GM23338 (cell line): ENCODE results near the gene TNFRSF6B. TPM values are rescaled to one million over a fixed set of nuclear protein-coding genes. Genes with fewer than 3 reads are reported as not detected.

Source experiments
- ATAC-seq: fragments of 200-7000 bp; cut with Tn5 transposase; 3 replicates; pipeline ENCODE4 v1.9.1; 2020
- DNase-seq: peaks from one replicate; pipeline ENCODE4 v3.0.0-alpha.2; 2015; ENCODE audit warnings: low spot score
- H2AFZ ChIP-seq: fragments of 200-600 bp; sonication (generic); 2 replicates; pipeline ENCODE4 v1.8.0; 2016; ENCODE audit warnings: antibody characterized with exemption, mild to moderate bottlenecking, moderate library complexity
- H3F3A ChIP-seq: fragments of 200-600 bp; sonication (generic); replicated peaks from 2 replicates; pipeline ENCODE4 v1.8.0; 2017; ENCODE audit warnings: antibody characterized with exemption, mixed run types, low read depth
- H3K27ac ChIP-seq: fragments of 200-600 bp; sonication (generic); 2 replicates; pipeline ENCODE4 v1.6.1; 2016; ENCODE audit warnings: low read depth
- H3K27me3 ChIP-seq: fragments of 200-600 bp; sonication (generic); 2 replicates; pipeline ENCODE4 v1.8.0; 2016; ENCODE audit warnings: mild to moderate bottlenecking, mixed run types, moderate library complexity; ENCODE audit not compliant: insufficient read depth
- H3K36me3 ChIP-seq: fragments of 200-600 bp; sonication (generic); 2 replicates; pipeline ENCODE4 v1.8.0; 2016; ENCODE audit warnings: mild to moderate bottlenecking; ENCODE audit not compliant: insufficient read depth
- H3K4me1 ChIP-seq: fragments of 200-600 bp; sonication (generic); 2 replicates; pipeline ENCODE4 v1.8.0; 2016; ENCODE audit warnings: mild to moderate bottlenecking, moderate library complexity; ENCODE audit not compliant: insufficient read depth
- H3K4me2 ChIP-seq: fragments of 200-600 bp; sonication (generic); 2 replicates; pipeline ENCODE4 v1.7.1; 2017; ENCODE audit warnings: mixed run types
- H3K4me3 ChIP-seq: fragments of 200-600 bp; sonication (generic); 2 replicates; pipeline ENCODE4 v1.6.1; 2016; ENCODE audit warnings: mixed run types
- H3K79me2 ChIP-seq: fragments of 200-600 bp; sonication (generic); replicated peaks from 2 replicates; pipeline ENCODE4 v1.8.0; 2017; ENCODE audit warnings: mild to moderate bottlenecking; ENCODE audit not compliant: insufficient read depth
- H3K9me2 ChIP-seq: fragments of 200-600 bp; sonication (generic); 2 replicates; pipeline ENCODE4 v1.8.0; 2017; ENCODE audit not compliant: insufficient read depth
- H4K20me1 ChIP-seq: fragments of 200-600 bp; sonication (generic); replicated peaks from 2 replicates; pipeline ENCODE4 v1.8.0; 2017; ENCODE audit warnings: mild to moderate bottlenecking; ENCODE audit not compliant: insufficient read depth
- H3K27ac Mint-ChIP-seq: 2 replicates; pipeline ENCODE4 v1.8.0; 2020; ENCODE audit warnings: inconsistent platforms, mild to moderate bottlenecking, moderate library complexity, mixed read lengths
- H3K27me3 Mint-ChIP-seq: 3 replicates; pipeline ENCODE4 v1.8.0; 2022; ENCODE audit warnings: low read depth, mild to moderate bottlenecking, moderate library complexity, mixed read lengths, inconsistent platforms; ENCODE audit not compliant: insufficient read depth, poor library complexity
- H3K36me3 Mint-ChIP-seq: 3 replicates; pipeline ENCODE4 v1.8.0; 2021; ENCODE audit warnings: low read depth, mild to moderate bottlenecking, inconsistent platforms, moderate library complexity, mixed read lengths
- H3K4me1 Mint-ChIP-seq: 3 replicates; pipeline ENCODE4 v1.8.0; 2020; ENCODE audit warnings: mild to moderate bottlenecking, inconsistent platforms, mixed read lengths
- H3K4me3 Mint-ChIP-seq: 3 replicates; pipeline ENCODE4 v1.8.0; 2021; ENCODE audit warnings: moderate library complexity, mild to moderate bottlenecking, inconsistent platforms, mixed read lengths
- H3K9me3 Mint-ChIP-seq: 3 replicates; pipeline ENCODE4 v1.8.0; 2020; ENCODE audit warnings: moderate library complexity, mild to moderate bottlenecking, inconsistent platforms, mixed read lengths
- EZH2 ChIP-seq: fragments of 200-600 bp; sonication (generic); IDR thresholded peaks from one replicate; pipeline ENCODE4 v1.8.0; 2017; ENCODE audit warnings: antibody characterized with exemption, mild to moderate bottlenecking, low read depth; ENCODE audit not compliant: unreplicated experiment
- EZH2phosphoT487 ChIP-seq: fragments of 200-600 bp; sonication (generic); IDR thresholded peaks from one replicate; pipeline ENCODE4 v1.8.1; 2018; ENCODE audit warnings: antibody characterized with exemption; ENCODE audit not compliant: unreplicated experiment
- JUNB ChIP-seq: IDR thresholded peaks from one replicate; pipeline ENCODE4 v1.6.1; 2016; ENCODE audit warnings: antibody characterized with exemption; ENCODE audit not compliant: unreplicated experiment
- NANOG ChIP-seq: IDR thresholded peaks from 2 replicates; pipeline ENCODE4 v1.6.1; 2016; ENCODE audit warnings: antibody characterized with exemption, borderline replicate concordance
- POLR2AphosphoS5 ChIP-seq: IDR thresholded peaks from 2 replicates; pipeline ENCODE4 v1.6.1; 2016; ENCODE audit warnings: antibody characterized with exemption, low read depth
- STAT1 ChIP-seq: IDR thresholded peaks from one replicate; pipeline ENCODE4 v1.6.1; 2016; ENCODE audit warnings: antibody characterized with exemption; ENCODE audit not compliant: unreplicated experiment
- ZNF114 ChIP-seq: fragments of 250-450 bp; sonication (Bioruptor Pico); IDR thresholded peaks from 2 replicates; pipeline ENCODE4 v1.5.0; 2020; ENCODE audit warnings: mild to moderate bottlenecking, moderate library complexity
- ZNF331 ChIP-seq: fragments of 250-450 bp; sonication (Bioruptor Pico); IDR thresholded peaks from 2 replicates; pipeline ENCODE4 v1.5.0; 2020; ENCODE audit warnings: low read depth, mild to moderate bottlenecking, moderate library complexity
- polyA plus RNA-seq: library from polyadenylated mRNA; unstranded; fragments of >200 nt; fragmentation: Nextera tagmentation; extraction: Ambion mirVana; gene quantifications from 2 replicates; pipeline ENCODE4 v1.2.1, GENCODE V29; 2016
- total RNA-seq: library from RNA; depleted of rRNA; stranded (reverse); fragments of >200 nt; shearing (Covaris generic); gene quantifications from 2 replicates; pipeline ENCODE4 v1.2.3, GENCODE V29; 2014
- TF ChIP-seq, protein P1 (sequence below), 2 experiments: fragments of 200-600 bp in 1 of 2; sonication (generic) in 1 of 2; conservative IDR thresholded peaks; 2 replicates each; pipeline versions ENCODE4 v1.5.1 to v1.6.1; 2016 to 2017; ENCODE audit warnings: antibody characterized with exemption in 2 of 2, low read depth in 2 of 2, mild to moderate bottlenecking in 2 of 2, moderate library complexity in 1 of 2
- TF ChIP-seq, protein P2 (sequence below): IDR thresholded peaks from 2 replicates; pipeline ENCODE4 v1.6.1; 2016; ENCODE audit warnings: antibody characterized with exemption
- TF ChIP-seq, protein P3 (sequence below): fragments of 250-450 bp; sonication (Bioruptor Pico); IDR thresholded peaks from 2 replicates; pipeline ENCODE4 v1.5.0; 2020; ENCODE audit warnings: mild to moderate bottlenecking, moderate library complexity

The TNFRSF6B gene
- total and polyA plus RNA-seq, 2 experiments from 2014 or later, result 0.28 TPM; not detected in 1

DNA sequence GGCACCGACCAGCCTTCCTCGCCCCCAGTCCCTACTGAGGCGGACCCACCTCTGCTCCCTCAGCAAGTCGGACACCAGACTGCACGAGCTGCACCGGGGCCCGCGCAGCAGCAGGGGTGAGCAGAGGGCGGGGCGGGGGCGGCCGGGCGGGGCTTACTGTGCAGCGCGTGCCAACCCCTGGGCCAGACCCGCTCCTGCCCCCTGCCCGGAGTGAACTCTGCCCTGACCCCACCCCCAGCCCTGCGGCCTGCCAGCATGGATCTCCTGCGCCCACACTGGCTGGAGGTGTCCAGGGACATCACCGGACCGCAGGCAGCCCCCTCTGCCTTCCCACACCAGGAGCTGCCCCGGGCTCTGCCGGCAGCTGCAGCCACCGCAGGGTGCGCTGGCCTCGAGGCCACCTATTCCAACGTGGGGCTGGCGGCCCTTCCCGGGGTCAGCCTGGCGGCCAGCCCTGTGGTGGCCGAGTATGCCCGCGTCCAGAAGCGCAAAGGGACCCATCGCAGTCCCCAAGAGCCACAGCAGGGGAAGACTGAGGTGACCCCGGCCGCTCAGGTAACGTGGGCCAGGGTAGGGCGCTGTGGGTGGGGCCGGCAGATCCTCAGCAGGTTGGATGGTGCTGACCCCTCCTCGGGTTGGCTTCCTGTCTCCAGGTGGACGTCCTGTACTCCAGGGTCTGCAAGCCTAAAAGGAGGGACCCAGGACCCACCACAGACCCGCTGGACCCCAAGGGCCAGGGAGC is 41.7 kb downstream of the TNFRSF6B start:
- DNase-seq (peak; percentile 38), ATAC-seq (peak; percentile 17)
- Mint-ChIP-seq H3K36me3 (peaks cover 10% of the 10 kb centered on the region), H3K4me3 (peak overlapping the region; percentile 37; the same call in 1 of the 3 replicates), H3K4me1 (no peaks in the 10 kb centered on the region), H3K27me3 (peaks cover 14% of the 10 kb centered on the region), H3K27ac (no peak overlapping the region), H3K9me3 (no peaks in the 10 kb centered on the region; the same call in 2 of the 3 replicates)
- H3K4me2 ChIP-seq, result peak overlapping the region; percentile 91
- H2AFZ ChIP-seq, result no peak overlapping the region; the same call in 1 of the 2 replicates
- H3K27ac ChIP-seq, result no peak overlapping the region
- peaks cover 7% of the 10 kb centered on the region; the same call in 1 of the 2 replicates for H3K4me1 ChIP-seq
- no peaks in the 10 kb centered on the region for H3K36me3 ChIP-seq
- H3K79me2 ChIP-seq, result no peaks in the 10 kb centered on the region
- H3K27me3 ChIP-seq, result peaks cover 6% of the 10 kb centered on the region
- H3K4me3 ChIP-seq, result peak overlapping the region; percentile 63
- H4K20me1 ChIP-seq, result no peaks in the 10 kb centered on the region
- peaks cover 6% of the 10 kb centered on the region; the same call in 1 of the 2 replicates for H3F3A ChIP-seq
- no peak for TF ChIP-seq NANOG
- H3K9me2 ChIP-seq, result no peaks in the 10 kb centered on the region

DNA sequence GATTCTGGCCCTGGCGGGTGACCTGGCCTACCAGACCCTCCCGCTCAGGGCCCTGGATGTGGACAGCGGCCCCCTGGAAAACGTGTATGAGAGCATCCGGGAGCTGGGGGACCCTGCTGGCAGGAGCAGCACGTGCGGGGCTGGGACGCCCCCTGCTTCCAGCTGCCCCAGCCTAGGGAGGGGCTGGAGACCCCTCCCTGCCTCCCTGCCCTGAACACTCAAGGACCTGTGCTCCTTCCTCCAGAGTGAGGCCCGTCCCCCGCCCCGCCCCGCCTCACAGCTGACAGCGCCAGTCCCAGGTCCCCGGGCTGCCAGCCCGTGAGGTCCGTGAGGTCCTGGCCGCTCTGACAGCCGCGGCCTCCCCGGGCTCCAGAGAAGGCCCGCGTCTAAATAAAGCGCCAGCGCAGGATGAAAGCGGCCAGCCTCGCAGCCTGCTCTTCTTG is 42.3 kb downstream of the TNFRSF6B start:
- no peaks in the 10 kb centered on the region for H3K79me2 ChIP-seq
- Mint-ChIP-seq H3K27me3 (peaks cover 12% of the 10 kb centered on the region), H3K36me3 (peaks cover 11% of the 10 kb centered on the region), H3K9me3 (no peaks in the 10 kb centered on the region; the same call in 2 of the 3 replicates), H3K27ac (no peak overlapping the region), H3K4me1 (no peaks in the 10 kb centered on the region), H3K4me3 (peak overlapping the region; percentile 37; the same call in 1 of the 3 replicates)
- no peak overlapping the region; the same call in 1 of the 2 replicates for H2AFZ ChIP-seq
- peaks cover 7% of the 10 kb centered on the region; the same call in 1 of the 2 replicates for H3K4me1 ChIP-seq
- H3K4me2 ChIP-seq, result peak overlapping the region; percentile 91
- peak overlapping the region; percentile 63 for H3K4me3 ChIP-seq
- H3K9me2 ChIP-seq, result no peaks in the 10 kb centered on the region
- H3F3A ChIP-seq, result peaks cover 12% of the 10 kb centered on the region; the same call in 1 of the 2 replicates
- no peaks in the 10 kb centered on the region for H3K36me3 ChIP-seq
- DNase-seq (peak; percentile 82), ATAC-seq (peak; percentile 24)
- no peak overlapping the region for H3K27ac ChIP-seq
- no peaks in the 10 kb centered on the region for H4K20me1 ChIP-seq
- peaks cover 6% of the 10 kb centered on the region for H3K27me3 ChIP-seq
- TF ChIP-seq JUNB (no peak), ZNF331 (CRISPR knock-in tag) (no peak), POLR2AphosphoS5 (no peak), STAT1 (no peak), EZH2phosphoT487 (no peak), NANOG (no peak), ZNF114 (no peak), EZH2 (no peak)
- TF ChIP-seq, protein P1, sequence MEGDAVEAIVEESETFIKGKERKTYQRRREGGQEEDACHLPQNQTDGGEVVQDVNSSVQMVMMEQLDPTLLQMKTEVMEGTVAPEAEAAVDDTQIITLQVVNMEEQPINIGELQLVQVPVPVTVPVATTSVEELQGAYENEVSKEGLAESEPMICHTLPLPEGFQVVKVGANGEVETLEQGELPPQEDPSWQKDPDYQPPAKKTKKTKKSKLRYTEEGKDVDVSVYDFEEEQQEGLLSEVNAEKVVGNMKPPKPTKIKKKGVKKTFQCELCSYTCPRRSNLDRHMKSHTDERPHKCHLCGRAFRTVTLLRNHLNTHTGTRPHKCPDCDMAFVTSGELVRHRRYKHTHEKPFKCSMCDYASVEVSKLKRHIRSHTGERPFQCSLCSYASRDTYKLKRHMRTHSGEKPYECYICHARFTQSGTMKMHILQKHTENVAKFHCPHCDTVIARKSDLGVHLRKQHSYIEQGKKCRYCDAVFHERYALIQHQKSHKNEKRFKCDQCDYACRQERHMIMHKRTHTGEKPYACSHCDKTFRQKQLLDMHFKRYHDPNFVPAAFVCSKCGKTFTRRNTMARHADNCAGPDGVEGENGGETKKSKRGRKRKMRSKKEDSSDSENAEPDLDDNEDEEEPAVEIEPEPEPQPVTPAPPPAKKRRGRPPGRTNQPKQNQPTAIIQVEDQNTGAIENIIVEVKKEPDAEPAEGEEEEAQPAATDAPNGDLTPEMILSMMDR (conservative IDR thresholded peaks at IDR 0.05; ENCODE audit: low read depth in 2 of 2), result no peak
- TF ChIP-seq, protein P2, sequence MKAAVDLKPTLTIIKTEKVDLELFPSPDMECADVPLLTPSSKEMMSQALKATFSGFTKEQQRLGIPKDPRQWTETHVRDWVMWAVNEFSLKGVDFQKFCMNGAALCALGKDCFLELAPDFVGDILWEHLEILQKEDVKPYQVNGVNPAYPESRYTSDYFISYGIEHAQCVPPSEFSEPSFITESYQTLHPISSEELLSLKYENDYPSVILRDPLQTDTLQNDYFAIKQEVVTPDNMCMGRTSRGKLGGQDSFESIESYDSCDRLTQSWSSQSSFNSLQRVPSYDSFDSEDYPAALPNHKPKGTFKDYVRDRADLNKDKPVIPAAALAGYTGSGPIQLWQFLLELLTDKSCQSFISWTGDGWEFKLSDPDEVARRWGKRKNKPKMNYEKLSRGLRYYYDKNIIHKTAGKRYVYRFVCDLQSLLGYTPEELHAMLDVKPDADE, result no peak
- TF ChIP-seq, protein P3, sequence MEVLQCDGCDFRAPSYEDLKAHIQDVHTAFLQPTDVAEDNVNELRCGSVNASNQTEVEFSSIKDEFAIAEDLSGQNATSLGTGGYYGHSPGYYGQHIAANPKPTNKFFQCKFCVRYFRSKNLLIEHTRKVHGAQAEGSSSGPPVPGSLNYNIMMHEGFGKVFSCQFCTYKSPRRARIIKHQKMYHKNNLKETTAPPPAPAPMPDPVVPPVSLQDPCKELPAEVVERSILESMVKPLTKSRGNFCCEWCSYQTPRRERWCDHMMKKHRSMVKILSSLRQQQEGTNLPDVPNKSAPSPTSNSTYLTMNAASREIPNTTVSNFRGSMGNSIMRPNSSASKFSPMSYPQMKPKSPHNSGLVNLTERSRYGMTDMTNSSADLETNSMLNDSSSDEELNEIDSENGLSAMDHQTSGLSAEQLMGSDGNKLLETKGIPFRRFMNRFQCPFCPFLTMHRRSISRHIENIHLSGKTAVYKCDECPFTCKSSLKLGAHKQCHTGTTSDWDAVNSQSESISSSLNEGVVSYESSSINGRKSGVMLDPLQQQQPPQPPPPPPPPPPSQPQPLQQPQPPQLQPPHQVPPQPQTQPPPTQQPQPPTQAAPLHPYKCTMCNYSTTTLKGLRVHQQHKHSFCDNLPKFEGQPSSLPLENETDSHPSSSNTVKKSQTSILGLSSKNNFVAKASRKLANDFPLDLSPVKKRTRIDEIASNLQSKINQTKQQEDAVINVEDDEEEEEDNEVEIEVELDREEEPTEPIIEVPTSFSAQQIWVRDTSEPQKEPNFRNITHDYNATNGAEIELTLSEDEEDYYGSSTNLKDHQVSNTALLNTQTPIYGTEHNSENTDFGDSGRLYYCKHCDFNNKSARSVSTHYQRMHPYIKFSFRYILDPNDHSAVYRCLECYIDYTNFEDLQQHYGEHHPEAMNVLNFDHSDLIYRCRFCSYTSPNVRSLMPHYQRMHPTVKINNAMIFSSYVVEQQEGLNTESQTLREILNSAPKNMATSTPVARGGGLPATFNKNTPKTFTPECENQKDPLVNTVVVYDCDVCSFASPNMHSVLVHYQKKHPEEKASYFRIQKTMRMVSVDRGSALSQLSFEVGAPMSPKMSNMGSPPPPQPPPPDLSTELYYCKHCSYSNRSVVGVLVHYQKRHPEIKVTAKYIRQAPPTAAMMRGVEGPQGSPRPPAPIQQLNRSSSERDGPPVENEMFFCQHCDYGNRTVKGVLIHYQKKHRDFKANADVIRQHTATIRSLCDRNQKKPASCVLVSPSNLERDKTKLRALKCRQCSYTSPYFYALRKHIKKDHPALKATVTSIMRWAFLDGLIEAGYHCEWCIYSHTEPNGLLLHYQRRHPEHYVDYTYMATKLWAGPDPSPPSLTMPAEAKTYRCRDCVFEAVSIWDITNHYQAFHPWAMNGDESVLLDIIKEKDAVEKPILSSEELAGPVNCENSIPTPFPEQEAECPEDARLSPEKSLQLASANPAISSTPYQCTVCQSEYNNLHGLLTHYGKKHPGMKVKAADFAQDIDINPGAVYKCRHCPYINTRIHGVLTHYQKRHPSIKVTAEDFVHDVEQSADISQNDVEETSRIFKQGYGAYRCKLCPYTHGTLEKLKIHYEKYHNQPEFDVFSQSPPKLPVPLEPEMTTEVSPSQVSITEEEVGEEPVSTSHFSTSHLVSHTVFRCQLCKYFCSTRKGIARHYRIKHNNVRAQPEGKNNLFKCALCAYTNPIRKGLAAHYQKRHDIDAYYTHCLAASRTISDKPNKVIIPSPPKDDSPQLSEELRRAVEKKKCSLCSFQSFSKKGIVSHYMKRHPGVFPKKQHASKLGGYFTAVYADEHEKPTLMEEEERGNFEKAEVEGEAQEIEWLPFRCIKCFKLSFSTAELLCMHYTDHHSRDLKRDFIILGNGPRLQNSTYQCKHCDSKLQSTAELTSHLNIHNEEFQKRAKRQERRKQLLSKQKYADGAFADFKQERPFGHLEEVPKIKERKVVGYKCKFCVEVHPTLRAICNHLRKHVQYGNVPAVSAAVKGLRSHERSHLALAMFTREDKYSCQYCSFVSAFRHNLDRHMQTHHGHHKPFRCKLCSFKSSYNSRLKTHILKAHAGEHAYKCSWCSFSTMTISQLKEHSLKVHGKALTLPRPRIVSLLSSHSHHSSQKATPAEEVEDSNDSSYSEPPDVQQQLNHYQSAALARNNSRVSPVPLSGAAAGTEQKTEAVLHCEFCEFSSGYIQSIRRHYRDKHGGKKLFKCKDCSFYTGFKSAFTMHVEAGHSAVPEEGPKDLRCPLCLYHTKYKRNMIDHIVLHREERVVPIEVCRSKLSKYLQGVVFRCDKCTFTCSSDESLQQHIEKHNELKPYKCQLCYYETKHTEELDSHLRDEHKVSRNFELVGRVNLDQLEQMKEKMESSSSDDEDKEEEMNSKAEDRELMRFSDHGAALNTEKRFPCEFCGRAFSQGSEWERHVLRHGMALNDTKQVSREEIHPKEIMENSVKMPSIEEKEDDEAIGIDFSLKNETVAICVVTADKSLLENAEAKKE (CRISPR knock-in tag), result no peak
